Effector memory CD8-positive, alpha-beta T cell (primary cell): ENCODE results near the gene EDN3.

Source experiments
- ATAC-seq: fragments of 150-1000 bp; cut with Tn5 transposase; replicated peaks from 2 replicates; pipeline ENCODE4 v1.10.0; 2021; ENCODE audit warnings: mild to moderate bottlenecking, moderate library complexity
- DNase-seq, 3 experiments: peaks; one replicate each; pipeline ENCODE4 v3.0.0; 2021
- H3K27ac Mint-ChIP-seq, 2 donors: one replicate each; pipeline ENCODE4 v1.8.0; 2022; ENCODE audit warnings: mild to moderate bottlenecking in 2 of 2, mixed read lengths in 2 of 2, moderate library complexity in 2 of 2
- H3K27me3 Mint-ChIP-seq, 2 donors: one replicate each; pipeline ENCODE4 v1.8.0; 2022; ENCODE audit warnings: mixed read lengths in 2 of 2
- H3K36me3 Mint-ChIP-seq: one replicate; pipeline ENCODE4 v1.8.0; 2022; ENCODE audit warnings: mild to moderate bottlenecking, moderate library complexity, mixed read lengths; ENCODE audit not compliant: insufficient read depth
- H3K4me1 Mint-ChIP-seq, 2 donors: one replicate each; pipeline ENCODE4 v1.8.0; 2022; ENCODE audit warnings: low read depth in 2 of 2, mixed read lengths in 2 of 2
- H3K4me3 Mint-ChIP-seq, 2 donors: one replicate each; pipeline ENCODE4 v1.8.0; 2022; ENCODE audit warnings: mild to moderate bottlenecking in 2 of 2, mixed read lengths in 2 of 2, moderate library complexity in 2 of 2
- H3K9me3 Mint-ChIP-seq, 2 donors: one replicate each; pipeline ENCODE4 v1.8.0; 2022; ENCODE audit warnings: mixed read lengths in 2 of 2

The EDN3 gene

GRCh38 chr20:59375541-59375940 is 75.1 kb downstream of the EDN3 start:
- no peaks in the 10 kb centered on the region for H3K36me3 Mint-ChIP-seq
- peaks cover 63 to 80% of the 10 kb centered on the region in 2 donors for H3K27me3 Mint-ChIP-seq
- no peak for ATAC-seq
- no peak overlapping the region for H3K27ac Mint-ChIP-seq
- no peak overlapping the region for H3K4me3 Mint-ChIP-seq
- H3K9me3 Mint-ChIP-seq, result no peaks in the 10 kb centered on the region
- DNase-seq, result no peak
- H3K4me1 Mint-ChIP-seq, result no peaks in the 10 kb centered on the region
